HCT116 (cell line): ENCODE data around the gene RALB. TPM values are rescaled to one million over a fixed set of nuclear protein-coding genes. Genes with fewer than 3 reads are reported as not detected.
A peak's percentile ranks its signal among the peaks of the same experiment; 100 is the strongest.

Experiments
- ATAC-seq: fragments of 200-7000 bp; cut with Tn5 transposase; 2 replicates; pipeline ENCODE4 v1.9.1; 2020; ENCODE audit warnings: mild to moderate bottlenecking, moderate library complexity
- BruUV-seq: library from RNA; stranded (reverse); fragments of 400-500 nt; replicated peaks from 2 replicates; lab custom pipeline; 2021; lab: Mats Ljungman, UMichigan
- CTCF ChIA-PET: fragments of 300-600 bp; sonication (Branson Sonifier 250); formaldehyde crosslinking; loops from one replicate; lab custom pipeline; 2021; ENCODE audit warnings: antibody characterized with exemption; lab: Charles Lee
- POLR2A ChIA-PET: fragments of 300-600, 350-600 bp; sonication (Branson Sonifier 250); formaldehyde crosslinking; loops from one replicate; lab custom pipeline; 2021; ENCODE audit warnings: antibody characterized with exemption; lab: Charles Lee
- RAD21 ChIA-PET, 2 experiments: fragments of 300-600 bp; sonication (Branson Sonifier 250); formaldehyde crosslinking; loops; one replicate each; lab custom pipeline; 2023; ENCODE audit warnings: low total read pairs in 2 of 2; ENCODE audit not compliant: uncharacterized antibody in 2 of 2, unreplicated experiment in 2 of 2, low non-redundant PET in 1 of 2; lab: Charles Lee
- DNase-seq: peaks from one replicate; pipeline ENCODE4 v3.0.0-alpha.2; 2010; ENCODE audit warnings: low read depth, low spot score
- H2AFZ ChIP-seq: fragments of 200-600 bp; shearing (Covaris generic), sonication (generic); 2 replicates; pipeline ENCODE4 v1.6.1; 2017; ENCODE audit warnings: low read depth, mixed run types, mixed read lengths, antibody characterized with exemption, low read length; ENCODE audit not compliant: poor library complexity, severe bottlenecking
- H3K27ac ChIP-seq: 2 replicates; pipeline ENCODE4 v1.5.1; 2012; ENCODE audit warnings: low read depth, low read length
- H3K27me3 ChIP-seq: fragments of 200-600 bp; sonication (generic); 2 replicates; pipeline ENCODE4 v1.6.1; 2016; ENCODE audit warnings: mixed run types, low read length, mixed read lengths; ENCODE audit not compliant: insufficient read depth
- H3K36me3 ChIP-seq, 2 experiments: fragments of 200-500 bp in 1 of 2; fragments of 200-600 bp in 1 of 2; sonication (Bioruptor generic) in 1 of 2; sonication (generic) in 1 of 2; 2 replicates each; pipeline versions ENCODE4 v1.5.1 to v1.6.1; 2014 to 2016; ENCODE audit warnings: low read length in 2 of 2, inconsistent platforms in 1 of 2, mixed read lengths in 1 of 2, mixed run types in 1 of 2; ENCODE audit not compliant: insufficient read depth in 2 of 2, control insufficient read depth in 1 of 2
- H3K4me1 ChIP-seq, 2 experiments: fragments of 200-600 bp in 1 of 2; sonication (generic) in 1 of 2; 2 replicates each; pipeline versions ENCODE4 v1.5.1 to v1.6.1; 2012 to 2017; ENCODE audit warnings: low read length in 2 of 2, inconsistent platforms in 1 of 2, mild to moderate bottlenecking in 1 of 2, mixed read lengths in 1 of 2, mixed run types in 1 of 2, moderate library complexity in 1 of 2; ENCODE audit not compliant: insufficient read depth in 2 of 2, control insufficient read depth in 1 of 2
- H3K4me2 ChIP-seq: fragments of 200-600 bp; sonication (generic); 2 replicates; pipeline ENCODE4 v1.6.1; 2017; ENCODE audit warnings: mixed run types, low read length, mixed read lengths
- H3K4me3 ChIP-seq, 2 experiments: fragments of 200-600 bp in 1 of 2; sonication (generic) in 1 of 2; replicated peaks in 1 of 2; 2 replicates each; pipeline ENCODE4 v1.5.1; 2011 to 2016; ENCODE audit warnings: low read length in 2 of 2, control low read depth in 1 of 2, low read depth in 1 of 2, mild to moderate bottlenecking in 1 of 2, mixed read lengths in 1 of 2, mixed run types in 1 of 2
- H3K79me2 ChIP-seq: fragments of 200-600 bp; sonication (generic); 2 replicates; pipeline ENCODE4 v1.6.1; 2017; ENCODE audit warnings: mild to moderate bottlenecking, mixed run types, low read length, moderate library complexity, mixed read lengths; ENCODE audit not compliant: insufficient read depth
- H3K9ac ChIP-seq: fragments of 200-600 bp; sonication (generic); 2 replicates; pipeline ENCODE4 v1.6.1; 2016; ENCODE audit warnings: low read length, mixed read lengths
- H3K9me2 ChIP-seq: fragments of 200-600 bp; sonication (generic), shearing (Covaris generic); 2 replicates; pipeline ENCODE4 v1.6.1; 2017; ENCODE audit warnings: mixed run types, mild to moderate bottlenecking, moderate library complexity; ENCODE audit not compliant: insufficient read depth
- H3K9me3 ChIP-seq, 2 experiments: fragments of 200-500 bp in 1 of 2; fragments of 200-600 bp in 1 of 2; sonication (Bioruptor generic) in 1 of 2; sonication (generic) in 1 of 2; 2 replicates each; pipeline ENCODE4 v1.6.1; 2014 to 2017; ENCODE audit warnings: low read length in 2 of 2, mixed read lengths in 2 of 2, inconsistent platforms in 1 of 2, low read depth in 1 of 2, mild to moderate bottlenecking in 1 of 2, mixed run types in 1 of 2, moderate library complexity in 1 of 2; ENCODE audit not compliant: control insufficient read depth in 1 of 2, insufficient read depth in 1 of 2
- H4K20me1 ChIP-seq: fragments of 200-600 bp; sonication (generic), shearing (Covaris generic); 2 replicates; pipeline ENCODE4 v1.6.1; 2017; ENCODE audit warnings: mixed run types, mild to moderate bottlenecking, moderate library complexity; ENCODE audit not compliant: insufficient read depth
- ATF3 ChIP-seq: IDR thresholded peaks from 2 replicates; pipeline ENCODE4 v1.6.1; 2012
- ELF1 ChIP-seq: IDR thresholded peaks from 2 replicates; pipeline ENCODE4 v1.6.1; 2012; ENCODE audit warnings: low read depth, borderline replicate concordance
- EZH2phosphoT487 ChIP-seq: fragments of 200-600 bp; IDR thresholded peaks from 2 replicates; pipeline ENCODE4 v1.6.1; 2018; ENCODE audit warnings: antibody characterized with exemption, borderline replicate concordance
- FOSL1 ChIP-seq: IDR thresholded peaks from 2 replicates; pipeline ENCODE4 v1.6.1; 2012; ENCODE audit warnings: low read depth
- REST ChIP-seq: IDR thresholded peaks from 2 replicates; pipeline ENCODE4 v1.6.1; 2012; ENCODE audit warnings: low read depth
- SIN3A ChIP-seq: IDR thresholded peaks from 2 replicates; pipeline ENCODE4 v1.6.1; 2012; ENCODE audit warnings: low read depth
- YY1 ChIP-seq: IDR thresholded peaks from 2 replicates; pipeline ENCODE4 v1.6.1; 2011; ENCODE audit warnings: low read length, low read depth, moderate library complexity, mild to moderate bottlenecking; ENCODE audit not compliant: insufficient replicate concordance; ENCODE audit errors: extremely low read depth
- intact Hi-C: fragments of 100-400 bp; cut with micrococcal nuclease; formaldehyde crosslinking; loops from 2 replicates; pipeline ENCODE4 v1.10.0; 2022
- total RNA-seq: library from RNA; stranded (reverse); gene quantifications from one replicate; pipeline ENCODE4 v1.2.1, GENCODE V29; 2021; ENCODE audit not compliant: unreplicated experiment

Gene RALB
- total RNA-seq, 1 experiment from 2014 or later = 42.8 TPM

- DNase-seq (no peak), ATAC-seq (no peak)
- H3K36me3 ChIP-seq = no peaks in the 10 kb centered on the region
- H3K4me3 ChIP-seq = no peak overlapping the region
- H3K9ac ChIP-seq = peak overlapping the region; percentile 74
- H3K27ac ChIP-seq = no peak overlapping the region
- RAD21 ChIA-PET = no interaction called here
- peaks cover 29 to 55% of the 10 kb centered on the region in 2 experiments for H3K4me1 ChIP-seq
- H3K9me3 ChIP-seq = no peaks in the 10 kb centered on the region
- no peaks in the 10 kb centered on the region for H3K79me2 ChIP-seq
- no peaks in the 10 kb centered on the region for H4K20me1 ChIP-seq
- no peak overlapping the region for H2AFZ ChIP-seq
- H3K27me3 ChIP-seq = no peaks in the 10 kb centered on the region
- CTCF ChIA-PET = no interaction called here
- H3K4me2 ChIP-seq = peak overlapping the region; percentile 97
- no TSS peak for BruUV-seq
- no peaks in the 10 kb centered on the region for H3K9me2 ChIP-seq
- POLR2A ChIA-PET = no interaction called here
- intact Hi-C loops = no loop called here
- TF ChIP-seq EZH2phosphoT487 = no peak
- no peak for TF ChIP-seq FOSL1
- no peak for TF ChIP-seq REST
- TF ChIP-seq ELF1 = no peak
- no peak for TF ChIP-seq SIN3A
- no peak for TF ChIP-seq YY1
- no peak for TF ChIP-seq ATF3
Measured at GRCh38 chr2:120236791-120237190, 15.9 kb upstream of the RALB start.
